OCI-LY1 (cell line): ENCODE results near the gene MYMK.

Experiments used
- CTCF ChIP-seq: fragments of 200-600 bp; sonication (generic), shearing (Covaris generic); IDR thresholded peaks from 2 replicates; pipeline ENCODE4 v1.5.1; 2017; ENCODE audit warnings: mild to moderate bottlenecking, antibody characterized with exemption, low read length, moderate library complexity, mixed read lengths
- EZH2 ChIP-seq: fragments of 200-600 bp; sonication (generic), shearing (Covaris generic); IDR thresholded peaks from 2 replicates; pipeline ENCODE4 v1.8.0; 2017; ENCODE audit warnings: borderline replicate concordance, mixed run types, mild to moderate bottlenecking, antibody characterized with exemption, low read length, moderate library complexity, mixed read lengths

- TF ChIP-seq CTCF (no peak), EZH2 (no peak)
Observed at GRCh38 chr9:133522073-133522910, 2.5 kb downstream of the MYMK start.
